GM21447 (cell line): ENCODE measurements around the gene FAM184B.

Source experiments
- ATAC-seq: cut with Tn5 transposase; IDR thresholded peaks from one replicate; pipeline ENCODE4 v1.9.1; 2021; ENCODE audit not compliant: unreplicated experiment

Gene FAM184B

GRCh38 chr4:17584521-17585213 lies 196.8 kb downstream of the FAM184B start:
- no peak for ATAC-seq

- no peak for ATAC-seq
Measured at GRCh38 chr4:17583941-17584340, 197.5 kb downstream of the FAM184B start.

GRCh38 chr4:17583276-17583675 lies 198.1 kb downstream of the FAM184B start:
- ATAC-seq, result no peak

- ATAC-seq, result no peak
Measured at GRCh38 chr4:17580969-17581368, 200.5 kb downstream of the FAM184B start.
